ENCODE data around the gene RGPD6. TPM values are rescaled to one million over a fixed set of nuclear protein-coding genes. Genes with fewer than 3 reads are reported as not detected.
"Not testable (repeated sequence)": the region's sequence is repeated elsewhere in the genome, so short reads cannot be mapped to it uniquely, and the experiment has no call there.

RGPD6 gene
- total RNA-seq = 12.7 and 29.8 TPM in 2 replicates
- 5.4 TPM for polyA plus RNA-seq (2012)

DNA sequence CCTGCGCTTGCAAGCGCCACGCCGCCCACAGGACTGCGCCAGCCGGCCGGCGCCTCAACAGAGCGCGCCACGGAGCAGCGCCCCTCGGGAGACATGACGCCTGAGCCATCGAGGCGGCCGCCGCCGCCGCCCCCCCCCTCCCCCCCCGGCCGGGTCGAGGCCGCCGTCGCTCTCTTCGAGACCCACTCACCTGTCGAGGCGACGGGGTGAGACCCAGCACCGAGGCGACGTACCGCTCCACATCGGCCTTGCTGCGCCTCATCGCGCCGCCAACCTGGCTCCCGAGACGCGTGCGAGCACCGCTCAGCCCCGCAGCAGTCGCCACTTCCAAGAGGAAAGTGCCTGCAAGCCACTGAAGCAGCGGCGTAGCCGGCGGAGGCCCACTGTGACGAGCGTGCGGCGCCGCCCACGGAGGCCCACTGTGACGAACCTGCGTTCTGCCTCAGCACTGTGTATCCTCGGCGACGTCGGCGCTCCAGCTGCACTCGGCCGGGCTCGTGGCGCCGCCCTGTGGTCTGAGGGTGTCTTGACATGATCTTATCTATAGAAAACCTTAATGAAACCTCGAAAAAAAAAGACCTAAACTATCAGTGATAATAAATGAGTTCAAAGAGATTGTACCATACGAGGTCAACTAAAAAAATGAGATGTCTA is at the start of gene RGPD6:
Gene RGPD6 (minus strand): TSS at position 460 of the 654 bp plus-strand sequence. CDS start 198 bp downstream, at position 262.
- DNase-seq (ENCODE audit: low read depth) = not testable (repeated sequence)

GRCh38 chr2:110619326-110619939 is 42.4 kb upstream of the RGPD6 start:
- not testable (repeated sequence) for DNase-seq (ENCODE audit: low read depth)

DNA sequence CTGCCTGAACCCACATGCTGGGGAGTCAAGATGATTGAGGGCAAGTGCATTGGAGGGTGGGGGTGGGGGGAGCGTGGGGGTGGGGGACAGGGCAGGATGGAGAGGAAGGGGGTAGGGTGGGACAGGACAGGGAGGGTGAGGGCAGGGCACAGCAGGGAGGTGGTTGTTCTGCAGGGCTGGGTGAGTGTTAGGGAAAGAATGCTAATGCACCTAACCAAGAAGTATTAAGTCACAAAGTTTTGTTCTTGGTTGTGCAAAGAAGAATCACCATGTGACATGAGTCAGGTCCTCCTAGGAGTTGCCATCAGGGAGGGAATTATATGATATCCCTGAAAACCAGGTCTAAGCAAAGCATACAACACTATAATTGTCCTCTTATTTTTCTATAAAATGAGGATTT is 36.9 kb upstream of the RGPD6 start:
- DNase-seq (ENCODE audit: low read depth) = not testable (repeated sequence)

- DNase-seq (ENCODE audit: low read depth) = not testable (repeated sequence)
Measured at GRCh38 chr2:110610613-110611250, 33.7 kb upstream of the RGPD6 start.

GRCh38 chr2:110609843-110610612 is 33.0 kb upstream of the RGPD6 start:
- not testable (repeated sequence) for DNase-seq (ENCODE audit: low read depth)

- DNase-seq (ENCODE audit: low read depth) = not testable (repeated sequence)
Measured at GRCh38 chr2:110608788-110609502, 31.9 kb upstream of the RGPD6 start.

DNA sequence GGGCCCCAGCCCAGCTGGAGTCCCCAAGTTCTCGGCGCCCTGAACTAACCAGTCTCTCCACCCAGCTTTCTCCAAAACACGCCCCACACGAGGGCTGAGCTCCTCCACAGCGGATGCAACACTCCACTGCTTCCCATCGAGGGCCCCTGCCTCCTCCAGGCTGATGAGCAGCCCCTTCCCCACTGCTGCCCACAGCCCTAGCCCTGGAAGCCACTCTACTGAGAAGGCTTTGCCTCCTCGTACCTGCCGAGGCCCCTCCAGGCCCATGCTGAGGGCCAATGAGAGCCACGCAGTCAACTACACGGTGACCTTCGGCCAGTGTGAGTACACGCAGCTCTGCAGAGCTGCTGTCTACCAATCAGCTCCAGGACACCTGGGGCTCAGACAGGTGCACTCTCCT is 28.0 kb upstream of the RGPD6 start:
- not testable (repeated sequence) for DNase-seq (ENCODE audit: low read depth)

- not testable (repeated sequence) for DNase-seq (ENCODE audit: low read depth)
Measured at GRCh38 chr2:110603917-110604591, 27.0 kb upstream of the RGPD6 start.

GRCh38 chr2:110602139-110602538 is 25.1 kb upstream of the RGPD6 start:
- DNase-seq (ENCODE audit: low read depth) = not testable (repeated sequence)

GRCh38 chr2:110591973-110592372 is 15.0 kb upstream of the RGPD6 start:
- DNase-seq (ENCODE audit: low read depth) = not testable (repeated sequence)

- DNase-seq (ENCODE audit: low read depth) = not testable (repeated sequence)
Measured at GRCh38 chr2:110589677-110590330, 12.8 kb upstream of the RGPD6 start.

DNA sequence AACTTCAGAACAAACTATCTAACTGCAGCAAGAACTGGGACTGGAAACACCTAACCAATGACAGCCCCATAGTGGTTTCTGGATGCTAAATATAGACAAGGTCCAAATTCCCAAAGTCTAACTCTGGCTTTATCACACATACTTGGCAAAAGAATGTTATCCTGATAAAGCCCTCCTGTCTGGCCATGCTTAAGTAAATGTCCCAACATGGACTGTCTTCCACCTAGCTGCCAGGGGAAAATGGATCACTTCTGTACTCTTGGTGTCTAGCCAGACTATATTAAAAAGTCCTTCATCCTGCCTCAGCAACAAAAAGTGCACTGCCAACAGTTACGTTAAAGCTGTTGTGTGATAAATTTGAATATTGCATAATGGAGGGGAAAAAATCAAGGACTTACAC is 11.5 kb upstream of the RGPD6 start:
- DNase-seq (ENCODE audit: low read depth) = not testable (repeated sequence)

- DNase-seq (ENCODE audit: low read depth) = not testable (repeated sequence)
Measured at GRCh38 chr2:110579216-110579965, 2.4 kb upstream of the RGPD6 start.

DNA sequence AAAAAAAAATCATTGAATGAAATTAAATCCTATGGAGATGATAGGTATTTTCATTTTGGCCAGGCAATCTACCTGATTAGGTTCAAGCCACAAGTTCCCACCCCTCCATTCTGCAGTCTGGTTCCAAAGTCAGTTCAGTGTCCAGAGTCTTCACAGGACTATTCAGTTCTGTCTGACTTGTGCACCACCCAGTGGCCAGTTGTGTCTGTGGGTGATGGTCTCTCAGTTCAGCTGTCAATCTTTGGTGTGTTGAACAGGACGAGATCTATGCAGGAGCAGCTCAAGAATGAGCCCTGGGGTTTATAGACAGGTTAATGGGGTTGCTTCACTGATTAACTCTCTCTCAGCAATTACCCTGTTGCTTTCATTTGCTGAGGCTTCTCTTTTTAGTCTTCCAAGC is 1.4 kb upstream of the RGPD6 start:
- not testable (repeated sequence) for DNase-seq (ENCODE audit: low read depth)

DNA sequence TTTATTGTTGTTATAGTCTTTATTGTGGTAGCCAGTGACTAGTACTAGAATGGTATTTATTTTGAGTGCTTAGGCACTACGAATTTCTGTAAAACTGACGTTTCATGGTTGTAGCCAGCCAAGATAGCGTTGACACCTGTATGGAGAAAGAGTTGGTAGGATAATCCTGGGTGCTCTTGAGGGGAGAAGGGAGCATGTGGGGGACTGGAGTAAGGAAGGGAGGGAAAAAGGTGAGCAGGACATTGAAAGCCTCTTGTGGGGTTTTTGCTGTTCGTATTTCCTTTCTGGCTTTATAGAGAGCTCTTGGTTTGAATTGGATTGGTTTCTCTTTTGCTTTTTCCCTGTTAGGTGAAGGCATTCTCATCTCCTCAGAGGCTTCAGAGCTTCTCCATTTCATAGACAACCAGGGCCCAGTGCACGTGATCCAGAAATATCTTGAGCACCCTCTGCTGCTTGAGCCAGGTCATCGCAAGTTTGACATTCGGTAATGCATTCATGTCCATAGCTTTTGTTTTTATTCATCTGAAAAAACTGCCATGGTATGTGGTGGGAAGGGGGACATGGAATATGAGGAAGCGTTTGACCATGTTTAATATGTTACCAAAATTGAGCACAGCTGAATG is 77.2 kb downstream of the RGPD6 start:
- DNase-seq (ENCODE audit: low read depth) = not testable (repeated sequence)

GRCh38 chr2:110496027-110496426 is 81.0 kb downstream of the RGPD6 start:
- DNase-seq (ENCODE audit: low read depth) = not testable (repeated sequence)

DNA sequence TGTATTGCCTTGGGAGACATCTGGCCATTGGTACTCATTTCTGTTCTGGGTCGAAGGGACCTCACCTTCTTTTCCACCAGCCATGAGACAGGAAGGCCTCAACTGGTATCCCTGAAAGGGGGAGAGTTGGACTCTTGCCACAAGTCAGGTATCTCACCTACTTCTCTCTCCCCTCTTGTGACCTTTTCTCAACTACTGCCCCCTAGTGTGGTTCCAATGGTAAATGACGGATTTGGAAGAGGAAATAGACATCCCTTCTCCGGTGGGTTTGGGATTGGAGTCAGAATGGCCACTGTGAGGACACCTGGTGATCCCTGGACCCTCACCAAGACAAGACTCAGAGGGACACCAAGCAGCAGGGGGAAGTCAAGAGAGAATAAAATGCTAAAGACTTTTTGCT is 82.5 kb downstream of the RGPD6 start:
- not testable (repeated sequence) for DNase-seq (ENCODE audit: low read depth)

- not testable (repeated sequence) for DNase-seq (ENCODE audit: low read depth)
Measured at GRCh38 chr2:110488991-110489390, 88.0 kb downstream of the RGPD6 start.

All from myocyte (in vitro differentiated cells).